ENCODE results near the gene GPC6.

- TF ChIP-seq, protein P1, sequence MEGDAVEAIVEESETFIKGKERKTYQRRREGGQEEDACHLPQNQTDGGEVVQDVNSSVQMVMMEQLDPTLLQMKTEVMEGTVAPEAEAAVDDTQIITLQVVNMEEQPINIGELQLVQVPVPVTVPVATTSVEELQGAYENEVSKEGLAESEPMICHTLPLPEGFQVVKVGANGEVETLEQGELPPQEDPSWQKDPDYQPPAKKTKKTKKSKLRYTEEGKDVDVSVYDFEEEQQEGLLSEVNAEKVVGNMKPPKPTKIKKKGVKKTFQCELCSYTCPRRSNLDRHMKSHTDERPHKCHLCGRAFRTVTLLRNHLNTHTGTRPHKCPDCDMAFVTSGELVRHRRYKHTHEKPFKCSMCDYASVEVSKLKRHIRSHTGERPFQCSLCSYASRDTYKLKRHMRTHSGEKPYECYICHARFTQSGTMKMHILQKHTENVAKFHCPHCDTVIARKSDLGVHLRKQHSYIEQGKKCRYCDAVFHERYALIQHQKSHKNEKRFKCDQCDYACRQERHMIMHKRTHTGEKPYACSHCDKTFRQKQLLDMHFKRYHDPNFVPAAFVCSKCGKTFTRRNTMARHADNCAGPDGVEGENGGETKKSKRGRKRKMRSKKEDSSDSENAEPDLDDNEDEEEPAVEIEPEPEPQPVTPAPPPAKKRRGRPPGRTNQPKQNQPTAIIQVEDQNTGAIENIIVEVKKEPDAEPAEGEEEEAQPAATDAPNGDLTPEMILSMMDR (IDR thresholded peaks at IDR 0.05), result no peak
- TF ChIP-seq EP300 (IDR thresholded peaks at IDR 0.05), result no peak
These were observed 1028.1 kb downstream of the GPC6 start for GRCh38 chr13:94254737-94255136.
